GM12878 (cell line): ENCODE data around the gene ZNF532. TPM values are rescaled to one million over a fixed set of nuclear protein-coding genes. Genes with fewer than 3 reads are reported as not detected.

ENCODE experiments used
- ATAC-seq: fragments of 200-7000 bp; cut with Tn5 transposase; 3 replicates; pipeline ENCODE4 v1.9.1; 2020; ENCODE audit warnings: mild to moderate bottlenecking, moderate library complexity
- BruUV-seq: library from RNA; stranded (reverse); fragments of 400-500 nt; replicated peaks from 2 replicates; lab custom pipeline; 2021; lab: Mats Ljungman, UMichigan
- CTCF ChIA-PET: fragments of 300-600 bp; sonication (Branson Sonifier 250); formaldehyde crosslinking; extraction: SDS; loops from one replicate; lab custom pipeline; 2021; ENCODE audit warnings: inconsistent platforms; lab: Yijun Ruan, JAX
- POLR2A ChIA-PET: fragments of 350-600 bp; formaldehyde crosslinking; extraction: SDS; loops from one replicate; lab custom pipeline; 2021; ENCODE audit warnings: inconsistent platforms; lab: Charles Lee
- RAD21 ChIA-PET: fragments of 300-600 bp; sonication (Branson Sonifier 250); formaldehyde crosslinking; loops from one replicate; lab custom pipeline; 2023; ENCODE audit warnings: antibody characterized with exemption; ENCODE audit not compliant: unreplicated experiment; lab: Charles Lee
- SMC1A ChIA-PET: fragments of 300-600 bp; sonication (Branson Sonifier 250); formaldehyde crosslinking; loops from one replicate; lab custom pipeline; 2023; ENCODE audit not compliant: unreplicated experiment, uncharacterized antibody; lab: Charles Lee
- DNase-seq: peaks from one replicate; pipeline ENCODE4 v3.0.0-alpha.2; 2011; ENCODE audit warnings: low read depth, low spot score
- FAIRE-seq: peaks from 3 replicates; lab custom pipeline; 2011; peaks lifted over from hg19 to GRCh38; lab: Jason Lieb, UNC
- H2AFZ ChIP-seq: 2 replicates; pipeline ENCODE4 v1.6.0; 2011; ENCODE audit warnings: low read depth, low read length, control low read depth; ENCODE audit not compliant: control insufficient read depth
- H3K27ac ChIP-seq: 2 replicates; pipeline ENCODE4 v1.5.1; 2011; ENCODE audit warnings: control low read depth; ENCODE audit not compliant: control insufficient read depth, insufficient read depth
- H3K27me3 ChIP-seq, 2 experiments: replicated peaks in 1 of 2; 2 replicates each; pipeline versions ENCODE4 v1.6.0 to v1.6.1; 2011; ENCODE audit warnings: low read length in 1 of 2; ENCODE audit not compliant: control insufficient read depth in 2 of 2, insufficient read depth in 2 of 2
- H3K36me3 ChIP-seq, 2 experiments: 2 replicates each; pipeline ENCODE4 v1.5.1; 2011; ENCODE audit warnings: low read length in 1 of 2; ENCODE audit not compliant: control insufficient read depth in 2 of 2, insufficient read depth in 2 of 2
- H3K4me1 ChIP-seq: 2 replicates; pipeline ENCODE4 v1.6.1; 2011; ENCODE audit warnings: mild to moderate bottlenecking, low read length, moderate library complexity, mixed read lengths; ENCODE audit not compliant: control insufficient read depth, insufficient read depth
- H3K4me2 ChIP-seq: 2 replicates; pipeline ENCODE4 v1.6.0; 2011; ENCODE audit warnings: control low read depth; ENCODE audit not compliant: control insufficient read depth, insufficient read depth
- H3K4me3 ChIP-seq: fragments of 200-600 bp; sonication (generic); 2 replicates; pipeline ENCODE4 v1.5.1; 2016
- H3K79me2 ChIP-seq: 2 replicates; pipeline ENCODE4 v1.6.0; 2011; ENCODE audit warnings: low read length; ENCODE audit not compliant: control insufficient read depth, insufficient read depth
- H3K9ac ChIP-seq: 2 replicates; pipeline ENCODE4 v1.8.0; 2011; ENCODE audit warnings: low read length, control low read depth, mixed read lengths; ENCODE audit not compliant: control insufficient read depth, insufficient read depth
- H3K9me3 ChIP-seq: replicated peaks from 3 replicates; pipeline ENCODE4 v1.5.1; 2011; ENCODE audit warnings: mild to moderate bottlenecking, low read length; ENCODE audit not compliant: control insufficient read depth, insufficient read depth
- H4K20me1 ChIP-seq: 2 replicates; pipeline ENCODE4 v1.6.0; 2011; ENCODE audit not compliant: control insufficient read depth, insufficient read depth
- ATF2 ChIP-seq: IDR thresholded peaks from 2 replicates; pipeline ENCODE4 v1.6.1; 2012; ENCODE audit warnings: low read length, inconsistent platforms
- BCL3 ChIP-seq: IDR thresholded peaks from 2 replicates; pipeline ENCODE4 v1.6.1; 2011; ENCODE audit warnings: borderline replicate concordance, low read depth, mild to moderate bottlenecking, moderate library complexity, low read length; ENCODE audit not compliant: insufficient read depth, poor library complexity, severe bottlenecking
- CREM ChIP-seq: IDR thresholded peaks from 2 replicates; pipeline ENCODE4 v1.6.1; 2014; ENCODE audit warnings: antibody characterized with exemption, low read depth
- EED ChIP-seq: sonication (generic); IDR thresholded peaks from 2 replicates; pipeline ENCODE4 v1.6.1; 2016; ENCODE audit warnings: antibody characterized with exemption, low read depth
- GATAD2B ChIP-seq: fragments of 450-650 bp; conservative IDR thresholded peaks from 2 replicates; pipeline ENCODE4 v1.6.1; 2017; ENCODE audit warnings: low read depth, mild to moderate bottlenecking, moderate library complexity
- JUNB ChIP-seq: IDR thresholded peaks from 2 replicates; pipeline ENCODE4 v1.6.1; 2016; ENCODE audit warnings: antibody characterized with exemption, mild to moderate bottlenecking
- JUND ChIP-seq: IDR thresholded peaks from 2 replicates; pipeline ENCODE4 v1.6.1; 2012; ENCODE audit warnings: low read depth, mild to moderate bottlenecking, low read length, improper control_type of control experiment, moderate library complexity
- NR2F1 ChIP-seq: fragments of 450-650 bp; conservative IDR thresholded peaks from 2 replicates; pipeline ENCODE4 v1.6.1; 2017; ENCODE audit warnings: mild to moderate bottlenecking
- PML ChIP-seq: IDR thresholded peaks from 2 replicates; pipeline ENCODE4 v1.6.1; 2012; ENCODE audit warnings: low read length, inconsistent platforms
- TAF1 ChIP-seq: IDR thresholded peaks from 2 replicates; pipeline ENCODE4 v1.6.1; 2011; ENCODE audit warnings: mild to moderate bottlenecking, low read depth, low read length, borderline replicate concordance
- TCF3 ChIP-seq: IDR thresholded peaks from 2 replicates; pipeline ENCODE4 v1.6.1; 2012; ENCODE audit warnings: low read depth, mild to moderate bottlenecking, low read length, borderline replicate concordance; ENCODE audit not compliant: insufficient read depth
- USF1 ChIP-seq: IDR thresholded peaks from 2 replicates; pipeline ENCODE4 v1.6.1; 2011; ENCODE audit warnings: borderline replicate concordance, low read depth, mild to moderate bottlenecking, moderate library complexity, mixed read lengths, low read length; ENCODE audit not compliant: insufficient read depth; ENCODE audit errors: extremely low read length
- USF2 ChIP-seq: IDR thresholded peaks from 2 replicates; pipeline ENCODE4 v1.6.1; 2011; ENCODE audit warnings: low read depth, low read length, improper control_type of control experiment, borderline replicate concordance
- YY1 ChIP-seq: IDR thresholded peaks from 2 replicates; pipeline ENCODE4 v1.6.1; 2011; ENCODE audit warnings: low read depth, mild to moderate bottlenecking, low read length
- ZBTB11 ChIP-seq: fragments of 450-650 bp; formaldehyde crosslinking; IDR thresholded peaks from 2 replicates; pipeline ENCODE4 v1.5.0; 2022; ENCODE audit warnings: mild to moderate bottlenecking, missing genetic modification characterization
- WGBS: methylation state at CpG from one replicate; pipeline ENCODE4 v1.1.6; 2016; ENCODE audit warnings: low lambda C conversion rate; ENCODE audit not compliant: insufficient replicate concordance, insufficient coverage; ENCODE audit errors: missing lambda C conversion rate; 5-methylcytosine and 5-hydroxymethylcytosine counted together
- in situ Hi-C: fragments of 300-500 bp; cut with MboI; formaldehyde crosslinking; loops from 9 replicates; pipeline ENCODE4 v1.14.3; 2018; ENCODE audit warnings: mixed read lengths
- intact Hi-C: fragments of 100-400 bp; cut with micrococcal nuclease; formaldehyde crosslinking; loops from one replicate; pipeline ENCODE4 v1.14.2; 2022; ENCODE audit not compliant: unreplicated experiment
- polyA plus RNA-seq, 11 experiments: library from polyadenylated mRNA; depleted of rRNA in 4 of 11; unstranded in 6 of 11; stranded (reverse) in 5 of 11; fragments of >200 nt; fragmentation: Nextera tagmentation in 4 of 11; fragmentation: Illumina TruSeq in 1 of 11; extraction: Ambion mirVana in 4 of 11; extraction: Trizol in 1 of 11; gene quantifications; 1 replicate in 1 of 11; 2 replicates in 10 of 11; pipeline versions ENCODE4 v1.2.1 to v1.2.3, GENCODE V29; 2011 to 2016; ENCODE audit warnings: inconsistent platforms in 2 of 11, missing spikeins in 2 of 11, low read depth in 1 of 11
- total RNA-seq, 4 experiments: library from RNA; depleted of rRNA in 3 of 4; stranded (reverse); fragments of >200 nt in 3 of 4; fragmentation: Illumina TruSeq in 1 of 4; extraction: Trizol in 1 of 4; gene quantifications; 2 replicates each; pipeline versions ENCODE4 v1.2.1 to v1.2.3, GENCODE V29; 2013 to 2021

ZNF532 gene
- total and polyA plus RNA-seq, 10 of the 15 experiments (the other 5 are each of a cell fraction or from before 2014, with no cell fraction given): 0.44 to 3.4 (median 1.4) TPM

- ChIA-PET SMC1A (interaction anchor here (0.9 to 1.4 kb wide), 2 partner anchors 15 to 31 kb away, joined by 3 read pairs; no protein-coding TSS in a partner anchor), CTCF (no interaction called here), RAD21 (interaction anchor here (0.6 kb wide), 1 partner anchor 28 kb away, joined by 4 read pairs; no protein-coding TSS in a partner anchor), POLR2A (no interaction called here)
- H3K9ac ChIP-seq: no peak overlapping the region
- in situ Hi-C loops: loop anchor here (25.0 kb wide), 1 partner anchor 896 kb away; the partner anchor contains the start of gene PMAIP1
- peak; percentile 44 for FAIRE-seq
- no TSS peak for BruUV-seq
- DNase-seq: peak; percentile 76
- H3K36me3 ChIP-seq: no peaks in the 10 kb centered on the region
- 36% methylated on average over 7 of the region's 7 CpGs for WGBS
- H3K4me2 ChIP-seq: peak overlapping the region; percentile 55; the same call in 1 of the 2 replicates
- H4K20me1 ChIP-seq: no peaks in the 10 kb centered on the region
- intact Hi-C loops: loop anchor here (1.0 kb wide), 1 partner anchor 20 kb away; no protein-coding TSS in a partner anchor
- peak; percentile 96 for ATAC-seq
- H3K79me2 ChIP-seq: no peaks in the 10 kb centered on the region
- peaks cover 26% of the 10 kb centered on the region for H3K9me3 ChIP-seq
- peak overlapping the region; percentile 32 for H3K27ac ChIP-seq
- H3K4me1 ChIP-seq: peaks cover 29% of the 10 kb centered on the region
- peak overlapping the region; percentile 41 for H2AFZ ChIP-seq
- H3K4me3 ChIP-seq: no peak overlapping the region
- no peaks in the 10 kb centered on the region for H3K27me3 ChIP-seq
- TF ChIP-seq PML (peak; percentile 74; the same call in 1 of the 2 replicates), BCL3 (peak; percentile 85), USF2 (no peak), ZBTB11 (CRISPR knock-in tag) (no peak), NR2F1 (peak; percentile 96), TCF3 (peak; percentile 69; the same call in 1 of the 2 replicates), YY1 (peak; percentile 28; the same call in 1 of the 2 replicates), JUND (0 out of 2 replicates have a peak, but pooled peaks have one; percentile 43), CREM (peak; percentile 95), JUNB (peak; percentile 99), TAF1 (0 out of 2 replicates have a peak, but pooled peaks have one; percentile 28), USF1 (no peak), EED (peak; percentile 98), ATF2 (peak; percentile 98), GATAD2B (no peak)
Observed at GRCh38 chr18:58991167-58991798, 126.6 kb downstream of the ZNF532 start.
